BJ (cell line): Measurements from ENCODE around the gene PDE4D. TPM values are rescaled to one million over a fixed set of nuclear protein-coding genes. Genes with fewer than 3 reads are reported as not detected.

Experiments
- CTCF ChIA-PET: fragments of 350-600 bp; formaldehyde crosslinking; extraction: SDS; loops from one replicate; lab custom pipeline; 2021; ENCODE audit warnings: antibody characterized with exemption, inconsistent platforms; lab: Yijun Ruan, JAX
- POLR2A ChIA-PET: fragments of 300-600 bp; sonication (Branson Sonifier 250); formaldehyde crosslinking; extraction: SDS; loops from one replicate; lab custom pipeline; 2021; ENCODE audit warnings: antibody characterized with exemption; lab: Charles Lee
- DNase-seq: peaks from one replicate; pipeline ENCODE4 v3.0.0-alpha.2; 2011; ENCODE audit warnings: low read depth
- H3K27me3 ChIP-seq: 2 replicates; pipeline ENCODE4 v1.6.0; 2011; ENCODE audit warnings: low read length; ENCODE audit not compliant: control insufficient read depth, insufficient read depth
- H3K36me3 ChIP-seq: 2 replicates; pipeline ENCODE4 v1.5.1; 2011; ENCODE audit warnings: low read length; ENCODE audit not compliant: control insufficient read depth, insufficient read depth
- H3K4me3 ChIP-seq: 2 replicates; pipeline ENCODE4 v1.5.1; 2011; ENCODE audit warnings: low read depth, mild to moderate bottlenecking, control low read depth, low read length
- CTCF ChIP-seq: IDR thresholded peaks from 2 replicates; pipeline ENCODE4 v1.5.1; 2011; ENCODE audit warnings: low read depth, mild to moderate bottlenecking, control low read depth, inconsistent platforms, low read length, moderate library complexity; ENCODE audit not compliant: insufficient read depth
- polyA plus RNA-seq: library from polyadenylated mRNA; depleted of rRNA; stranded (reverse); fragments of >200 nt; gene quantifications from 2 replicates; pipeline ENCODE4 v1.2.3, GENCODE V29; 2011

The PDE4D gene
- polyA plus RNA-seq, 1 experiment = 2.8 TPM

- no peak for DNase-seq
- no peak overlapping the region for H3K4me3 ChIP-seq
- CTCF ChIA-PET = no interaction called here
Observed at GRCh38 chr5:59483971-59484472, 409.5 kb downstream of the PDE4D start.

GRCh38 chr5:59479086-59479485, 414.4 kb downstream of the PDE4D start:
- DNase-seq = no peak
- Histone ChIP-seq H3K4me3 (no peak overlapping the region), H3K36me3 (no peaks in the 10 kb centered on the region), H3K27me3 (no peaks in the 10 kb centered on the region)
- ChIA-PET POLR2A (no interaction called here), CTCF (no interaction called here)
- TF ChIP-seq CTCF = no peak

More at GRCh38 chr5:59483971-59484472, 409.5 kb downstream of the PDE4D start:
- Histone ChIP-seq H3K36me3 (no peaks in the 10 kb centered on the region), H3K27me3 (no peaks in the 10 kb centered on the region)
- POLR2A ChIA-PET = no interaction called here
- TF ChIP-seq CTCF = no peak

DNA sequence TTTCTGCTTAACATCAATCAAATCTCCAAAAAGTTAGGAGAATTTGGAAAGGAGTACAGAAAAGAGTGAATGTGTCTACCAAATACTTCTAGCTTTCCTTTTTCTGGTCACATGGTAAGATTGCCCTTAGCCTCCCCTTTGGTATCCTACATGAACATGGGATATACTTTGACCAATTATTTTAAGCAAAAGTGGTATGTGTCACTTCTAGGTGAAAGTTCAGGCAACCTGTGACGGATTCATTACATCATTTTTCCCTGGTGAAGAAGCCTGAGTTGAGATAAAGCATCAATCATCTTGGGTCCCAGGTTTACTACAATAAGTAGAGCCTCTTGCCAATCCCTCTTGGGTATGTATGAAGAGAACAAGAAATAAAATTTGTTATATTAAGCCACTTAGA, 419.2 kb downstream of the PDE4D start:
- ChIA-PET POLR2A (no interaction called here), CTCF (no interaction called here)

DNA sequence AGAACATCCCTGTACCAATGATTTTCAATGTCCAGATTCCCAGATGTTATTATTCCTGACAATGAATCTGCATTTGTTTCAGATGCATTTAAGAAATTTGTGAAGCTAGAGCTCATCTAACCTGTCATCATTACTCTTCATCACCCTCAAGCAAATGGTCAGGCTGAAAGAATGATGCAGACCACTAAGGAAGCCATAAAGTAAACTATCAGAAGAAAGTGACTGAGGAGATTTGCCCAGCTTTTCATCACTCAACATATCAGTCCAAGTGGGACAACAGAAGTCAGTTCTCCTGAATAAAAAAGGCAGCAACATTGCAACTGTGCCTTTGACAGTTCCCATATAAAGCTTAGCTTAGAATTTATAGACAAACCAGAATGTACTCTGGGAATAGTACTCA, 419.9 kb downstream of the PDE4D start:
- DNase-seq = no peak
- ChIA-PET CTCF (interaction anchor here (1.3 kb wide), 1 partner anchor 200 kb away, joined by 3 read pairs; no protein-coding TSS in a partner anchor), POLR2A (no interaction called here)
- no peaks in the 10 kb centered on the region for H3K27me3 ChIP-seq
- no peak overlapping the region for H3K4me3 ChIP-seq
- H3K36me3 ChIP-seq = no peaks in the 10 kb centered on the region
- TF ChIP-seq CTCF = no peak

More for the DNA sequence above, 419.2 kb downstream of the PDE4D start:
- H3K27me3 ChIP-seq = no peaks in the 10 kb centered on the region
- no peak for DNase-seq
- no peak overlapping the region for H3K4me3 ChIP-seq
- TF ChIP-seq CTCF = no peak
- H3K36me3 ChIP-seq = no peaks in the 10 kb centered on the region

DNA sequence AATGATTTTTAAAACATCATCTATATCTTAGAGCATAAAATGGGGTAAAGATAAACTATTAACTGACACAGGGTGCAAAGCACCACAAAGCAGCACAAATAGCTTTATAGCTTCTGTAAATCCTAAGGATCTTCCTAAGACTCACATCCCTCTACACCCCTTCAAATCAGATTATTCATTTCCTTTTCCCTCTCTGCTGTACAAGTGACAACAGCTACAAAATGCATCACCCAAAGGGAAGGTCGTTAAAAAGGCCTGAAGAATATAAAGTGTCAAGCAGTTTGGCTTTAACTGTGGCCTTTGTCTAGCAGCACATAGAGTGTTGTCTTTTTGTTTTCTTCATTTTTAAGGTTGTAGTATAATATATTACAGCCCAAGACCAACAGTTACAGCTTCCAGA, 422.1 kb downstream of the PDE4D start:
- no peak overlapping the region for H3K4me3 ChIP-seq
- no peaks in the 10 kb centered on the region for H3K36me3 ChIP-seq
- no peaks in the 10 kb centered on the region for H3K27me3 ChIP-seq
- DNase-seq = no peak
- POLR2A ChIA-PET = no interaction called here
- TF ChIP-seq CTCF = no peak
- CTCF ChIA-PET = interaction anchor here (1.4 kb wide), 1 partner anchor 25 kb away, joined by 3 read pairs; no protein-coding TSS in a partner anchor
